Tibial nerve (tissue), 4 donors: ENCODE data around the gene RPL28.

Experiments used
- CTCF ChIP-seq, 5 experiments: fragments of 200-600 bp in 3 of 5; fragments of 450-650 bp in 2 of 5; sonication (generic) in 3 of 5; IDR thresholded peaks; one replicate each; pipeline ENCODE4 v1.5.1; 2016 to 2019; ENCODE audit warnings: antibody characterized with exemption in 5 of 5, mild to moderate bottlenecking in 3 of 5, moderate library complexity in 2 of 5
- EP300 ChIP-seq, 2 donors: sonication (generic); formaldehyde crosslinking; IDR thresholded peaks; one replicate each; pipeline ENCODE4 v1.6.1; 2017; ENCODE audit warnings: antibody characterized with exemption in 2 of 2, mild to moderate bottlenecking in 1 of 2

GRCh38 chr19:55344444-55344843 lies 41.3 kb upstream of the RPL28 start:
- TF ChIP-seq CTCF (IDR thresholded peaks at IDR 0.05) (no peak), EP300 (IDR thresholded peaks at IDR 0.05) (no peak)
